Upper lobe of right lung (tissue), 1 donor: ENCODE results near the gene CYREN. TPM values are rescaled to one million over a fixed set of nuclear protein-coding genes. Genes with fewer than 3 reads are reported as not detected.

Source experiments
- ATAC-seq: fragments of 200-7000 bp; cut with Tn5 transposase; one replicate; pipeline ENCODE4 v1.9.1; 2020; ENCODE audit warnings: mild to moderate bottlenecking, moderate library complexity
- DNase-seq: peaks from one replicate; pipeline ENCODE4 v3.0.0-alpha.2; 2020
- H3K27ac ChIP-seq: fragments of 200-600 bp; one replicate; pipeline ENCODE4 v1.8.0; 2022
- H3K27me3 ChIP-seq: fragments of 200-600 bp; one replicate; pipeline ENCODE4 v1.8.0; 2022; ENCODE audit warnings: mild to moderate bottlenecking
- H3K36me3 ChIP-seq: fragments of 200-600 bp; one replicate; pipeline ENCODE4 v1.8.0; 2022
- H3K4me1 ChIP-seq: fragments of 200-600 bp; one replicate; pipeline ENCODE4 v1.8.0; 2022
- H3K4me3 ChIP-seq: fragments of 200-600 bp; one replicate; pipeline ENCODE4 v1.8.0; 2022; ENCODE audit warnings: mild to moderate bottlenecking
- H3K9me3 ChIP-seq: fragments of 200-600 bp; one replicate; pipeline ENCODE4 v1.8.0; 2022
- intact Hi-C: fragments of 100-400 bp; cut with DNase I; formaldehyde crosslinking; loops from one replicate; pipeline ENCODE4 v1.11.0; 2022
- total RNA-seq: library from RNA; stranded (reverse); fragmentation: NEBNext Ultra II Directional; extraction: Animal tissue kit (Norgen Biotek cat#: 25700); gene quantifications from one replicate; pipeline ENCODE4 v1.2.1, GENCODE V29; 2021
- TF ChIP-seq, protein P1 (sequence below): fragments of 200-600 bp; IDR thresholded peaks from one replicate; pipeline ENCODE4 v1.8.0; 2022; ENCODE audit warnings: antibody characterized with exemption
- donor health status: DM: no; HTN: yes; CAD: no; lungs with severe emphysema.

CYREN gene
- total RNA-seq, 1 donor from 2014 or later: 39.3 TPM

DNA sequence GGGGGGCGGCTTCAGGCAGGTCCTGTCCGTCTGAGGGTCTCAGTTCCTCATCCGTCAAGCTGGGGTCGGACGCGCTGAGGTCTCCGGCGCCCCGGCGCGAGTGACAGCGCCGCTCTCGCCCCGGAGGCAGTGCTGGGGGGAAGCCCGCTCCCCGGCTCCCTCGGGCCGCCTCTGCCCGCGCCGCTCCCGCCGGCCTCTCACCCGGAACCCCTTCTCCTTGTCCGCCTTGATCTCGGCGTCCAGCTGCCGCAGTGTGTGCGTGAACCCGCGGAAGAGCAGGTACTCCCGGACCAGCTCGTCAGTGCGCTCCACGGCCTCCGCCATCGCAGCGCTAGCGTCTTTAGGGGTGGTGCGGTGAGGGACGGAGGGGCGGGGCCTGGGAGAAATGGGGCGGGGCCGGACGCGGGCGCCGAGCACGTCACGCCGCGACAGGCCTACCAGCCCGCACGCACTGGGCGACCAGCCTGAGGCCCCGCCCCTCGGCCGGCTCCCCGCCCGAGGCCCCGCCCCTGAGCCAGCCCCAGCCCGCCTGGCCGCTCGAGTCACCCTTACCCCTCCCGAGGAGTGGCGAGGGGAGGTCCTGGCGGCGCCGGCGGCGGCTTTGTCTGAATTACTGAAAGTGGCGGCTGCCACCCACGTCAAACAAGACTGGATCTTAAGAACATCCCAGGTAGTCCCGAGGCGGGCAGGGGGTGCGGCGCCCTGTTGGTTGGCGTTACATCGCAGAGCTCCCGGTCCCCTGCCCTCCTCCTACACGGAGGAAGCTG is 40.9 kb upstream of the CYREN start, which contains the start of gene WDR91:
Gene WDR91, minus strand, starts transcription at position 348 of the 767 bp plus-strand sequence. Its CDS starts 24 bp downstream, at position 324.
- Histone ChIP-seq H3K4me1 (peaks cover 35% of the 10 kb centered on the region), H3K36me3 (no peaks in the 10 kb centered on the region), H3K9me3 (no peaks in the 10 kb centered on the region), H3K27ac (peak within 1 kb of the TSS; percentile 95), H3K4me3 (peak within 1 kb of the TSS; percentile 87), H3K27me3 (no peaks in the 10 kb centered on the region)
- peak; percentile 98 for DNase-seq
- TF ChIP-seq, protein P1, sequence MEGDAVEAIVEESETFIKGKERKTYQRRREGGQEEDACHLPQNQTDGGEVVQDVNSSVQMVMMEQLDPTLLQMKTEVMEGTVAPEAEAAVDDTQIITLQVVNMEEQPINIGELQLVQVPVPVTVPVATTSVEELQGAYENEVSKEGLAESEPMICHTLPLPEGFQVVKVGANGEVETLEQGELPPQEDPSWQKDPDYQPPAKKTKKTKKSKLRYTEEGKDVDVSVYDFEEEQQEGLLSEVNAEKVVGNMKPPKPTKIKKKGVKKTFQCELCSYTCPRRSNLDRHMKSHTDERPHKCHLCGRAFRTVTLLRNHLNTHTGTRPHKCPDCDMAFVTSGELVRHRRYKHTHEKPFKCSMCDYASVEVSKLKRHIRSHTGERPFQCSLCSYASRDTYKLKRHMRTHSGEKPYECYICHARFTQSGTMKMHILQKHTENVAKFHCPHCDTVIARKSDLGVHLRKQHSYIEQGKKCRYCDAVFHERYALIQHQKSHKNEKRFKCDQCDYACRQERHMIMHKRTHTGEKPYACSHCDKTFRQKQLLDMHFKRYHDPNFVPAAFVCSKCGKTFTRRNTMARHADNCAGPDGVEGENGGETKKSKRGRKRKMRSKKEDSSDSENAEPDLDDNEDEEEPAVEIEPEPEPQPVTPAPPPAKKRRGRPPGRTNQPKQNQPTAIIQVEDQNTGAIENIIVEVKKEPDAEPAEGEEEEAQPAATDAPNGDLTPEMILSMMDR: no peak
- peak; percentile 99 for ATAC-seq
- intact Hi-C loops: no loop called here

DNA sequence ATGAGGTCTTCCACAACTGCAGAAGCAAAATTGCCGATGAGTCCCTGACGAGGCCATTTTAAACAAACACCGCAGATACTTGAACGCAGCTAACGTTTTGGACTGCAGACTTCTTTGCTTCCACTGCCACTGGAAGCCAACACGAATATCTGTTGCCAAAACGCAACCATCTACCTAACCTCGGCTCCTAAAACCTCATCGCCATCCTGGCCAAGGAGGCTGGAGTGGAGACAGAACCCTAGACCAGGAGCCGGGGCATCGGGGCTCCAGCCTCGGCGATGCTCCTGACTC is 40.3 kb upstream of the CYREN start:
- Histone ChIP-seq H3K4me3 (peak overlapping the region; percentile 87), H3K4me1 (peaks cover 35% of the 10 kb centered on the region), H3K27ac (peak overlapping the region; percentile 95), H3K9me3 (no peaks in the 10 kb centered on the region), H3K36me3 (no peaks in the 10 kb centered on the region), H3K27me3 (no peaks in the 10 kb centered on the region)
- DNase-seq (no peak), ATAC-seq (no peak)
- intact Hi-C loops: no loop called here
- TF ChIP-seq, protein P1: no peak

DNA sequence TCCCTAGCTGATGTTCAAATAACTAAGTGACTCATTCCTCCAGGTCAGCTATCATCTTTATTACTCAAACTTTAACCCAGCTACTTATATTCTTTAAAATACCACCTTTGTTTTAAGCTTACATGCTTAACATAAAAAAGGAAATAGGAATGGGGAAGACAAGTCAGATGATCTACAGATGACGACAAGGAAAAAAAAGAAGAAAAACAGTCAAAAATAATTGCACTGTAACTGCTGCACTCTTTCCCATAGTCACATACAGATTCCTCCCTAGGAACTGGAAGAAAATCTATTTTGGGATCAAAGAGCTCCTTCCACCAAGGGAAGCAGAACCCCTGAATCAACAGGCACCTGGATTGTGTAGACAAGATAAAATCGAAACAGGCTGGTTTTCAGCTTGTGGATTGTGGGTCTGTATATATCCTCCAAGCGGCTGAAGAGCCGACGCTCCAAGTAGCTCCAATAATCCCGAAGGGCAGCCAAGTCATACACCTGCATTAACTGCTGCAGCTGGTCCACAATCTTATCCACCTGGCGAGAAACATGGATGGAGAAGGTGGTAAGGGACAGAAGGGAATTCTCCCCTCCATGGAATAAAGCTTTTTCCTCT is 38.8 kb upstream of the CYREN start:
- Histone ChIP-seq H3K27ac (no peak overlapping the region), H3K27me3 (no peaks in the 10 kb centered on the region), H3K36me3 (peaks cover 9% of the 10 kb centered on the region), H3K4me1 (peaks cover 39% of the 10 kb centered on the region), H3K4me3 (no peak overlapping the region), H3K9me3 (no peaks in the 10 kb centered on the region)
- ATAC-seq (no peak), DNase-seq (no peak)
- TF ChIP-seq, protein P1: no peak
- intact Hi-C loops: no loop called here

DNA sequence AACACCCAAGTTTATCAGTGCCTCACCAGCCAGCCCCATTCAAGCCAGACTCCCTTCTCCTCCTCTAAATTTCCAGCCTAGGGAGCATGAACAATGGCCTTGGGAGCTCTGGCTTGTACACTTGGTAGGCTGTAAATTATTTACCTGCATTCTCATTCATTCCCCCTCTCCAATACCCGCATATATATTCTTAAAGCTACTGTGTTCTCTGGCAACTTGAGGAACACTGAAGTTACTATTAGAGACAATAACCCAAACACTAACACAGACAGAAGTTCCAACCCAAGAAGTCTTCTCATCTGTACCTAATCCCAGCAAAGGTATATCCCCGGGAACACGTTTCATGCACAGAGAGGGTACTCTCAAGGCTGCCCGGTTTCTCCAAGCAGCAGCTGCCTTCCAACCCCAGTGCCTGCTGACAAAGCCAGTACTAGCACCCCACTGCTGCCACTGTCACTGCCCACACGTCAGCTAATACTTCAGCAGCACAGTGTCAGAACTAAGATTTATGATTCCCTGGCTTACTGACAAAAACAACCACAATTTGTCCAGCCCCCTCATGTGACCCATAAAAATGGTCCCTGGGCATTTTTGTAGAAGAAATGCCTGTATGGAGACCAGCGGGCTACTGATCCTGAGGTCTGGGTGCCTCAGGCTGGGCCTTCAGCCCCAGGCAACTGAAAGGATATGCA is 37.7 kb upstream of the CYREN start:
- TF ChIP-seq, protein P1: no peak
- Histone ChIP-seq H3K27ac (no peak overlapping the region), H3K36me3 (peaks cover 9% of the 10 kb centered on the region), H3K9me3 (no peaks in the 10 kb centered on the region), H3K4me3 (no peak overlapping the region), H3K27me3 (no peaks in the 10 kb centered on the region), H3K4me1 (peaks cover 39% of the 10 kb centered on the region)
- intact Hi-C loops: no loop called here
- DNase-seq: no peak
- ATAC-seq: no peak

DNA sequence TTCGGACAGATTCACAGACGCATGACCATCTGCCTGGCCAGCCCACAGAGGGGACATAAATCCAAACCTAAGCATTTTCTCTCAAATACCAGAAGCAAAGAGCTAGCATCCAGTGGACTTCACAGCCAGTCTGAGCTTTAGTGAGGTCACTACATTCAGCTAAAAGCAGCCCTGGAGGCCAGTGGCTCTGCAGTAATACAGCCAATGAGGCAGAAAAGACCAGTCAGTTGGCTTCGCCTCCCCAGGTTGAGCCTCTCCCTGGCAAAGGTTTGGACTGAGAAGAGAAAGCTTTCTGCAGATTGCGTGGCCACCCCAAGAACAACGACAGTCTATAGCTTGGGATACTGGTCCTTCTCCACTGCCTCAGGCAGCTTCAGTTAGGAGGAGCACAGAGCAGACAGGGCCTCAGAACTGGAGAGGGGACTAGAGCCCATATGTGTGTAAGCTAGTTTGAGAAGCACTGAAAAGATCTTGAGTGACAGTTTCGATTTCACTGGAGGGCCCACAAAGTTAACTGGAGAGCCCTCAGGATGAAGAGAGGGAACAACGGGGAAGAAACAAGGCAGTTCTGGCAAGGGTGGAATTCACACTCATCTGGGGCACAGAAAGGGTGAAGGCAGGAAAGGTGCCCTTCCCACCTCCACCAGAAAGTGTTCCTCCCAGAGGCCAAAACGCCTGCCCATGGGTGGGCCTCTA is 37.0 kb upstream of the CYREN start:
- no peak overlapping the region for H3K4me3 ChIP-seq
- H3K27ac ChIP-seq: no peak overlapping the region
- ATAC-seq (no peak), DNase-seq (no peak)
- TF ChIP-seq, protein P1: no peak
- no peaks in the 10 kb centered on the region for H3K27me3 ChIP-seq
- intact Hi-C loops: no loop called here
- H3K4me1 ChIP-seq: peaks cover 44% of the 10 kb centered on the region
- H3K36me3 ChIP-seq: peaks cover 12% of the 10 kb centered on the region
- H3K9me3 ChIP-seq: no peaks in the 10 kb centered on the region
